IMR-90 (cell line): Measurements from ENCODE around the gene EPN2. TPM values are rescaled to one million over a fixed set of nuclear protein-coding genes. Genes with fewer than 3 reads are reported as not detected.

Source experiments
- ATAC-seq: fragments of 200-7000 bp; cut with Tn5 transposase; 2 replicates; pipeline ENCODE4 v1.9.1; 2020; ENCODE audit warnings: low read depth, mild to moderate bottlenecking, moderate library complexity
- BruUV-seq: library from RNA; stranded (reverse); fragments of 400-500 nt; replicated peaks from 2 replicates; lab custom pipeline; 2021; lab: Mats Ljungman, UMichigan
- CTCF ChIA-PET: fragments of 300-600 bp; formaldehyde crosslinking; extraction: SDS; loops from one replicate; lab custom pipeline; 2021; ENCODE audit warnings: antibody characterized with exemption; lab: Yijun Ruan, JAX
- POLR2A ChIA-PET: fragments of 300-600 bp; sonication (Branson Sonifier 250); formaldehyde crosslinking; loops from one replicate; lab custom pipeline; 2022; ENCODE audit warnings: antibody characterized with exemption; ENCODE audit not compliant: unreplicated experiment; lab: Charles Lee
- DNase-seq: peaks from one replicate; pipeline ENCODE4 v3.0.0; 2013
- H2AFZ ChIP-seq: replicated peaks from 2 replicates; pipeline ENCODE3; 2013; ENCODE audit warnings: low read length, mild to moderate bottlenecking; ENCODE audit not compliant: poor library complexity
- H2AK5ac ChIP-seq: 2 replicates; pipeline ENCODE4 v1.6.1; 2013; ENCODE audit warnings: low read depth, low read length, inconsistent platforms
- H2AK9ac ChIP-seq: replicated peaks from 2 replicates; pipeline ENCODE3; 2013; ENCODE audit warnings: mild to moderate bottlenecking, low read depth, low read length, moderate library complexity; ENCODE audit not compliant: poor library complexity
- H2BK120ac ChIP-seq: 2 replicates; pipeline ENCODE4 v1.6.1; 2013; ENCODE audit warnings: low read depth, low read length, inconsistent platforms
- H2BK15ac ChIP-seq: 3 replicates; pipeline ENCODE4 v1.6.1; 2013; ENCODE audit warnings: low read depth, low read length, inconsistent platforms
- H2BK20ac ChIP-seq: 2 replicates; pipeline ENCODE4 v1.6.1; 2013; ENCODE audit warnings: low read depth, mild to moderate bottlenecking, inconsistent platforms, low read length, moderate library complexity
- H2BK5ac ChIP-seq: 2 replicates; pipeline ENCODE4 v1.6.1; 2013; ENCODE audit warnings: mild to moderate bottlenecking, low read depth, low read length, inconsistent platforms; ENCODE audit not compliant: poor library complexity, severe bottlenecking
- H3K14ac ChIP-seq: replicated peaks from 2 replicates; pipeline ENCODE4 v1.6.1; 2013; ENCODE audit warnings: low read depth, low read length, inconsistent platforms
- H3K18ac ChIP-seq: 2 replicates; pipeline ENCODE4 v1.6.1; 2013; ENCODE audit warnings: low read depth, low read length, control low read depth
- H3K23ac ChIP-seq: 2 replicates; pipeline ENCODE4 v1.6.1; 2013; ENCODE audit warnings: low read depth, low read length, inconsistent platforms
- H3K27ac ChIP-seq: 2 replicates; pipeline ENCODE4 v1.5.1; 2013; ENCODE audit warnings: mild to moderate bottlenecking, control low read depth, low read length; ENCODE audit not compliant: insufficient read depth
- H3K27me3 ChIP-seq: 2 replicates; pipeline ENCODE4 v1.6.1; 2013; ENCODE audit warnings: low read length; ENCODE audit not compliant: control insufficient read depth, insufficient read depth
- H3K36me3 ChIP-seq: 2 replicates; pipeline ENCODE4 v1.6.1; 2013; ENCODE audit warnings: low read length, mixed read lengths; ENCODE audit not compliant: control insufficient read depth, insufficient read depth
- H3K4ac ChIP-seq: 2 replicates; pipeline ENCODE4 v1.6.1; 2013; ENCODE audit warnings: low read depth, low read length, inconsistent platforms
- H3K4me1 ChIP-seq: 2 replicates; pipeline ENCODE4 v1.6.1; 2013; ENCODE audit warnings: low read length, mixed read lengths; ENCODE audit not compliant: control insufficient read depth, insufficient read depth
- H3K4me2 ChIP-seq: 2 replicates; pipeline ENCODE4 v1.6.1; 2013; ENCODE audit warnings: low read depth, mild to moderate bottlenecking, control low read depth, low read length, moderate library complexity
- H3K4me3 ChIP-seq: 2 replicates; pipeline ENCODE4 v1.5.1; 2013; ENCODE audit warnings: low read depth, mild to moderate bottlenecking, control low read depth, low read length, moderate library complexity; ENCODE audit not compliant: insufficient read depth
- H3K56ac ChIP-seq: 2 replicates; pipeline ENCODE4 v1.6.1; 2013; ENCODE audit warnings: low read length, inconsistent platforms; ENCODE audit not compliant: insufficient read depth; ENCODE audit errors: extremely low read depth
- H3K79me1 ChIP-seq, 2 experiments: 2 replicates each; pipeline ENCODE4 v1.6.1; 2013; ENCODE audit warnings: low read length in 2 of 2, inconsistent platforms in 1 of 2, low read depth in 1 of 2
- H3K9ac ChIP-seq: 2 replicates; pipeline ENCODE4 v1.6.1; 2013; ENCODE audit warnings: low read depth, low read length, control low read depth
- H3K9me1 ChIP-seq: 2 replicates; pipeline ENCODE4 v1.6.1; 2013; ENCODE audit warnings: low read length, inconsistent platforms; ENCODE audit not compliant: insufficient read depth
- H3K9me3 ChIP-seq: 2 replicates; pipeline ENCODE4 v1.6.1; 2013; ENCODE audit warnings: low read length; ENCODE audit not compliant: control insufficient read depth, insufficient read depth
- H4K20me1 ChIP-seq: 2 replicates; pipeline ENCODE4 v1.6.1; 2013; ENCODE audit warnings: low read length, inconsistent platforms; ENCODE audit not compliant: insufficient read depth
- H4K5ac ChIP-seq: 2 replicates; pipeline ENCODE4 v1.6.1; 2013; ENCODE audit warnings: mild to moderate bottlenecking, low read depth, low read length, control low read depth
- H4K8ac ChIP-seq, 2 experiments: 2 replicates each; pipeline ENCODE4 v1.6.1; 2013; ENCODE audit warnings: low read depth in 2 of 2, low read length in 2 of 2, control low read depth in 1 of 2, inconsistent platforms in 1 of 2
- H4K91ac ChIP-seq: 2 replicates; pipeline ENCODE4 v1.6.1; 2013; ENCODE audit warnings: low read depth, low read length, inconsistent platforms; ENCODE audit not compliant: insufficient read depth
- MAFK ChIP-seq: IDR thresholded peaks from 2 replicates; pipeline ENCODE4 v1.6.1; 2012; ENCODE audit warnings: low read depth, low read length, improper control_type of control experiment
- NFE2L2 ChIP-seq: fragments of 150-350 bp; IDR thresholded peaks from 2 replicates; pipeline ENCODE4 v1.6.1; 2016; ENCODE audit warnings: low read depth, mild to moderate bottlenecking, low read length
- POLR2A ChIP-seq: IDR thresholded peaks from 2 replicates; pipeline ENCODE4 v1.6.1; 2012; ENCODE audit warnings: mild to moderate bottlenecking, low read depth, low read length
- RAD21 ChIP-seq: IDR thresholded peaks from 2 replicates; pipeline ENCODE4 v1.6.1; 2012; ENCODE audit warnings: low read length, improper control_type of control experiment
- RCOR1 ChIP-seq: IDR thresholded peaks from 2 replicates; pipeline ENCODE4 v1.6.1; 2012; ENCODE audit warnings: mild to moderate bottlenecking, low read length, improper control_type of control experiment; ENCODE audit not compliant: insufficient replicate concordance
- RFX5 ChIP-seq: IDR thresholded peaks from 2 replicates; pipeline ENCODE4 v1.8.0; 2012; ENCODE audit warnings: low read depth, mild to moderate bottlenecking, low read length, moderate library complexity
- WGBS, 2 experiments: methylation state at CpG; one replicate each; pipeline versions ENCODE4 v1.1.5 to v1.1.7; 2013; ENCODE audit warnings: missing lambda C conversion rate in 2 of 2; ENCODE audit not compliant: insufficient read length in 1 of 2; ENCODE audit errors: extremely low coverage in 2 of 2; 5-methylcytosine and 5-hydroxymethylcytosine counted together
- dilution Hi-C: fragments of 300-500 bp; cut with HindIII; formaldehyde crosslinking; loops from one replicate; pipeline ENCODE4 v1.14.3; 2018; ENCODE audit warnings: low sequenced_read_pairs; ENCODE audit not compliant: unreplicated experiment
- in situ Hi-C: fragments of 300-500 bp; cut with MboI; formaldehyde crosslinking; loops from 3 replicates; pipeline ENCODE4 v1.14.3; 2019; ENCODE audit warnings: low sequenced_read_pairs, inconsistent platforms, mixed read lengths
- intact Hi-C: fragments of 100-400 bp; cut with micrococcal nuclease; formaldehyde crosslinking; loops from 2 replicates; pipeline ENCODE4 v1.10.0; 2022
- polyA plus RNA-seq, 3 experiments: library from polyadenylated mRNA; depleted of rRNA; stranded (reverse); fragments of >200 nt; gene quantifications; 2 replicates each; pipeline ENCODE4 v1.2.3, GENCODE V29; 2012; ENCODE audit warnings: low replicate concordance in 1 of 3
- total RNA-seq: library from RNA; depleted of rRNA; stranded (reverse); fragments of >200 nt; gene quantifications from 2 replicates; pipeline ENCODE4 v1.2.3, GENCODE V29; 2012
- TF ChIP-seq, protein P1 (sequence below): fragments of 150-350 bp; IDR thresholded peaks from 2 replicates; pipeline ENCODE4 v1.6.1; 2016; ENCODE audit warnings: low read depth, mild to moderate bottlenecking, low read length, moderate library complexity, borderline replicate concordance
- TF ChIP-seq, protein P2 (sequence below): conservative IDR thresholded peaks from 2 replicates; pipeline ENCODE4 v1.5.1; 2012; ENCODE audit warnings: mild to moderate bottlenecking, low read depth, low read length, improper control_type of control experiment

EPN2 gene
- total and polyA plus RNA-seq, 2 of the 4 experiments (the other 2 are of a cell fraction), result 14.9 to 25.3 TPM

DNA sequence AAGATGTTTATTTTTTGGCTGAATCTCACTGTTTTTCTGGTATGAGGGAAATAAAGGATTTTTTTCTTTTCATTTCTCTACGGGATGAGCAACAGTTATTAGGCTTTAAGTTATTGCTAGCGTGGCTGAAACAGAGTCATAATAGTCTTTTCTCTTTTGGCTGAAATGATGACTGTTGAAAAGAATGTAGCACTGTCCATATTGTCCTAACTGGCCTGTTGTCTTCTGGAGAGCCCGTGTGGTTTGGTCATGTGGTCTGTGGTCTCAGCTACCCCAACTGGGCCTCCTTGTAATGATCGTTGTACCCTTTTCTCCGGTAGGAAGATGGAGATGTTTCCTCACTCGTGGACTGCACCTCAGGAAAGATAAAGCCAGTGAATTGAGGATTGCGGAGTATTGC is 36.6 kb downstream of the EPN2 start:
- in situ Hi-C loops, result no loop called here
- Histone ChIP-seq H3K4me2 (no peak overlapping the region), H3K27ac (no peak overlapping the region)

More for the DNA sequence above, 36.6 kb downstream of the EPN2 start:
- H4K91ac ChIP-seq, result no peak overlapping the region
- peaks cover 69% of the 10 kb centered on the region for H4K20me1 ChIP-seq
- dilution Hi-C loops (no loop called here), intact Hi-C loops (no loop called here)
- no peak overlapping the region for H3K14ac ChIP-seq
- DNase-seq, result no peak
- no peak overlapping the region for H2AFZ ChIP-seq
- TF ChIP-seq, protein P1, sequence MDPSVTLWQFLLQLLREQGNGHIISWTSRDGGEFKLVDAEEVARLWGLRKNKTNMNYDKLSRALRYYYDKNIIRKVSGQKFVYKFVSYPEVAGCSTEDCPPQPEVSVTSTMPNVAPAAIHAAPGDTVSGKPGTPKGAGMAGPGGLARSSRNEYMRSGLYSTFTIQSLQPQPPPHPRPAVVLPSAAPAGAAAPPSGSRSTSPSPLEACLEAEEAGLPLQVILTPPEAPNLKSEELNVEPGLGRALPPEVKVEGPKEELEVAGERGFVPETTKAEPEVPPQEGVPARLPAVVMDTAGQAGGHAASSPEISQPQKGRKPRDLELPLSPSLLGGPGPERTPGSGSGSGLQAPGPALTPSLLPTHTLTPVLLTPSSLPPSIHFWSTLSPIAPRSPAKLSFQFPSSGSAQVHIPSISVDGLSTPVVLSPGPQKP, result no peak
- TF ChIP-seq RAD21 (no peak), MAFK (no peak), RFX5 (no peak), RCOR1 (no peak), NFE2L2 (no peak), POLR2A (no peak)
- TF ChIP-seq, protein P2, sequence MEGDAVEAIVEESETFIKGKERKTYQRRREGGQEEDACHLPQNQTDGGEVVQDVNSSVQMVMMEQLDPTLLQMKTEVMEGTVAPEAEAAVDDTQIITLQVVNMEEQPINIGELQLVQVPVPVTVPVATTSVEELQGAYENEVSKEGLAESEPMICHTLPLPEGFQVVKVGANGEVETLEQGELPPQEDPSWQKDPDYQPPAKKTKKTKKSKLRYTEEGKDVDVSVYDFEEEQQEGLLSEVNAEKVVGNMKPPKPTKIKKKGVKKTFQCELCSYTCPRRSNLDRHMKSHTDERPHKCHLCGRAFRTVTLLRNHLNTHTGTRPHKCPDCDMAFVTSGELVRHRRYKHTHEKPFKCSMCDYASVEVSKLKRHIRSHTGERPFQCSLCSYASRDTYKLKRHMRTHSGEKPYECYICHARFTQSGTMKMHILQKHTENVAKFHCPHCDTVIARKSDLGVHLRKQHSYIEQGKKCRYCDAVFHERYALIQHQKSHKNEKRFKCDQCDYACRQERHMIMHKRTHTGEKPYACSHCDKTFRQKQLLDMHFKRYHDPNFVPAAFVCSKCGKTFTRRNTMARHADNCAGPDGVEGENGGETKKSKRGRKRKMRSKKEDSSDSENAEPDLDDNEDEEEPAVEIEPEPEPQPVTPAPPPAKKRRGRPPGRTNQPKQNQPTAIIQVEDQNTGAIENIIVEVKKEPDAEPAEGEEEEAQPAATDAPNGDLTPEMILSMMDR, result no peak
- no peak overlapping the region for H4K5ac ChIP-seq
- no peak overlapping the region for H3K23ac ChIP-seq
- no peak overlapping the region for H3K56ac ChIP-seq
- no peak overlapping the region for H4K8ac ChIP-seq
- H3K36me3 ChIP-seq, result peaks cover 11% of the 10 kb centered on the region
- no peak overlapping the region for H3K4ac ChIP-seq
- no peak overlapping the region for H2BK5ac ChIP-seq
- no peak overlapping the region for H3K18ac ChIP-seq
- H3K4me3 ChIP-seq, result no peak overlapping the region
- no peak overlapping the region for H2BK120ac ChIP-seq
- H3K4me1 ChIP-seq, result peaks cover 7% of the 10 kb centered on the region
- no peaks in the 10 kb centered on the region for H3K9me3 ChIP-seq
- H2AK9ac ChIP-seq, result no peak overlapping the region
- peaks cover 20% of the 10 kb centered on the region for H3K9me1 ChIP-seq
- no peak overlapping the region for H3K9ac ChIP-seq
- no peak overlapping the region for H2AK5ac ChIP-seq
- ATAC-seq, result no peak
- H3K27me3 ChIP-seq, result no peaks in the 10 kb centered on the region
- H2BK20ac ChIP-seq, result no peak overlapping the region
- WGBS, 2 experiments, result no CpG with 5 or more reads among the region's 7 CpGs
- no peak overlapping the region for H2BK15ac ChIP-seq
- CTCF ChIA-PET, result no interaction called here
- peaks cover 57 to 93% of the 10 kb centered on the region in 2 experiments for H3K79me1 ChIP-seq
- no TSS peak for BruUV-seq
- POLR2A ChIA-PET, result no interaction called here
